ENCODE results near the gene NFKBIL1. TPM values are rescaled to one million over a fixed set of nuclear protein-coding genes. Genes with fewer than 3 reads are reported as not detected.

Gene NFKBIL1
- total and polyA plus RNA-seq, 10 of the 15 experiments (the other 5 are each of a cell fraction or from before 2014, with no cell fraction given) = 0.19 to 15.1 (median 7.0) TPM

DNA sequence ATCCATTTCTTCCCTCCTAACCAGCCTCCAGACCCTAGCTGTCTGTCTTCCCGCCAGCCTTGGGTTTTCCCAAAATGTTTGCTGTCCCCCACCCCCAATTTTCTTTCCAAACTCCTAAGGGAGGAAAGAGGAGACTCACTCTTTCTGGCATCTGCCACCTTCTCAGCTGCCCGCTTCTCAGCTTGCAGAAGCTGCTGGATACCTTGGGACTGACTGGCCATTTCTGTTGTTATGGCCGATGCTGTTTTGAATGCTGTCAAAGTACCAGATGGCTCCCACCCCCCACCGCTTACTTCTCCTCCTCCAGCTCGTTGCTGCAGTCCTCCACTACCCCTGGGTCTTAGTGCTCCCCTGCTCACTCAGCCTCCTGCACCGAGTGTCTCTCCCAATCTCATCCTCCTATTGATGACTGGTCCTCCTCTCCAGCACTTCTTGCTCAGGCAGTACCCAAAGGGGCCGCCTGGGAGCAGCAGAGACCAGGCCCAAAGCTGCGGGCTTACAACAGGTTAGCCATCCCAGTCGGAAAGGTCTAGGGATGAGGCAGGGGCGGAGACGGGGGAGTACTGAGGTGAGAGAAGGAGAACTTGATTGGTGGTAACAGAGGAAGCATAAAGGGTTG lies 960 bp upstream of the NFKBIL1 start, which contains the start of gene ATP6V1G2 (continued):
- TF ChIP-seq PAX8 (IDR thresholded peaks at IDR 0.05) = no peak
- TF ChIP-seq POU2F2 (IDR thresholded peaks at IDR 0.05; ENCODE audit: borderline replicate concordance, low read depth, low read length) = no peak
- TF ChIP-seq, protein P1, sequence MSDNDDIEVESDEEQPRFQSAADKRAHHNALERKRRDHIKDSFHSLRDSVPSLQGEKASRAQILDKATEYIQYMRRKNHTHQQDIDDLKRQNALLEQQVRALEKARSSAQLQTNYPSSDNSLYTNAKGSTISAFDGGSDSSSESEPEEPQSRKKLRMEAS (IDR thresholded peaks at IDR 0.05; ENCODE audit: low read depth, low read length) = no peak
- peak; percentile 25; the same call in 1 of the 2 replicates for TF ChIP-seq CHD2 (IDR thresholded peaks at IDR 0.05; ENCODE audit: borderline replicate concordance, low read depth, low read length)
- TF ChIP-seq NBN (IDR thresholded peaks at IDR 0.05) = peak; percentile 72; the same call in 1 of the 2 replicates
- TF ChIP-seq, protein P2, sequence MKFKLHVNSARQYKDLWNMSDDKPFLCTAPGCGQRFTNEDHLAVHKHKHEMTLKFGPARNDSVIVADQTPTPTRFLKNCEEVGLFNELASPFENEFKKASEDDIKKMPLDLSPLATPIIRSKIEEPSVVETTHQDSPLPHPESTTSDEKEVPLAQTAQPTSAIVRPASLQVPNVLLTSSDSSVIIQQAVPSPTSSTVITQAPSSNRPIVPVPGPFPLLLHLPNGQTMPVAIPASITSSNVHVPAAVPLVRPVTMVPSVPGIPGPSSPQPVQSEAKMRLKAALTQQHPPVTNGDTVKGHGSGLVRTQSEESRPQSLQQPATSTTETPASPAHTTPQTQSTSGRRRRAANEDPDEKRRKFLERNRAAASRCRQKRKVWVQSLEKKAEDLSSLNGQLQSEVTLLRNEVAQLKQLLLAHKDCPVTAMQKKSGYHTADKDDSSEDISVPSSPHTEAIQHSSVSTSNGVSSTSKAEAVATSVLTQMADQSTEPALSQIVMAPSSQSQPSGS (IDR thresholded peaks at IDR 0.05; ENCODE audit: low read length) = no peak
- TF ChIP-seq CEBPB (IDR thresholded peaks at IDR 0.05; ENCODE audit: borderline replicate concordance in 1 of 2, low read depth in 2 of 2, low read length in 2 of 2) = no peak
- no peak for TF ChIP-seq RAD51 (IDR thresholded peaks at IDR 0.05)
- TF ChIP-seq IKZF2 (IDR thresholded peaks at IDR 0.05) = peak; percentile 90 to 92
- peak; percentile 65 for TF ChIP-seq YY1 (IDR thresholded peaks at IDR 0.05; ENCODE audit: low read depth, low read length)
- TF ChIP-seq ZNF207 (IDR thresholded peaks at IDR 0.05; ENCODE audit: borderline replicate concordance) = peak; percentile 25; the same call in 1 of the 2 replicates
- peak; percentile 41; the same call in 1 of the 2 replicates for TF ChIP-seq NR2F1 (conservative IDR thresholded peaks at IDR 0.05)
- TF ChIP-seq, protein P3, sequence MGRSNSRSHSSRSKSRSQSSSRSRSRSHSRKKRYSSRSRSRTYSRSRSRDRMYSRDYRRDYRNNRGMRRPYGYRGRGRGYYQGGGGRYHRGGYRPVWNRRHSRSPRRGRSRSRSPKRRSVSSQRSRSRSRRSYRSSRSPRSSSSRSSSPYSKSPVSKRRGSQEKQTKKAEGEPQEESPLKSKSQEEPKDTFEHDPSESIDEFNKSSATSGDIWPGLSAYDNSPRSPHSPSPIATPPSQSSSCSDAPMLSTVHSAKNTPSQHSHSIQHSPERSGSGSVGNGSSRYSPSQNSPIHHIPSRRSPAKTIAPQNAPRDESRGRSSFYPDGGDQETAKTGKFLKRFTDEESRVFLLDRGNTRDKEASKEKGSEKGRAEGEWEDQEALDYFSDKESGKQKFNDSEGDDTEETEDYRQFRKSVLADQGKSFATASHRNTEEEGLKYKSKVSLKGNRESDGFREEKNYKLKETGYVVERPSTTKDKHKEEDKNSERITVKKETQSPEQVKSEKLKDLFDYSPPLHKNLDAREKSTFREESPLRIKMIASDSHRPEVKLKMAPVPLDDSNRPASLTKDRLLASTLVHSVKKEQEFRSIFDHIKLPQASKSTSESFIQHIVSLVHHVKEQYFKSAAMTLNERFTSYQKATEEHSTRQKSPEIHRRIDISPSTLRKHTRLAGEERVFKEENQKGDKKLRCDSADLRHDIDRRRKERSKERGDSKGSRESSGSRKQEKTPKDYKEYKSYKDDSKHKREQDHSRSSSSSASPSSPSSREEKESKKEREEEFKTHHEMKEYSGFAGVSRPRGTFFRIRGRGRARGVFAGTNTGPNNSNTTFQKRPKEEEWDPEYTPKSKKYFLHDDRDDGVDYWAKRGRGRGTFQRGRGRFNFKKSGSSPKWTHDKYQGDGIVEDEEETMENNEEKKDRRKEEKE (IDR thresholded peaks at IDR 0.05) = no peak
- TF ChIP-seq GABPA (IDR thresholded peaks at IDR 0.05; ENCODE audit: low read depth) = peak; percentile 64; the same call in 1 of the 2 replicates
- TF ChIP-seq, protein P4, sequence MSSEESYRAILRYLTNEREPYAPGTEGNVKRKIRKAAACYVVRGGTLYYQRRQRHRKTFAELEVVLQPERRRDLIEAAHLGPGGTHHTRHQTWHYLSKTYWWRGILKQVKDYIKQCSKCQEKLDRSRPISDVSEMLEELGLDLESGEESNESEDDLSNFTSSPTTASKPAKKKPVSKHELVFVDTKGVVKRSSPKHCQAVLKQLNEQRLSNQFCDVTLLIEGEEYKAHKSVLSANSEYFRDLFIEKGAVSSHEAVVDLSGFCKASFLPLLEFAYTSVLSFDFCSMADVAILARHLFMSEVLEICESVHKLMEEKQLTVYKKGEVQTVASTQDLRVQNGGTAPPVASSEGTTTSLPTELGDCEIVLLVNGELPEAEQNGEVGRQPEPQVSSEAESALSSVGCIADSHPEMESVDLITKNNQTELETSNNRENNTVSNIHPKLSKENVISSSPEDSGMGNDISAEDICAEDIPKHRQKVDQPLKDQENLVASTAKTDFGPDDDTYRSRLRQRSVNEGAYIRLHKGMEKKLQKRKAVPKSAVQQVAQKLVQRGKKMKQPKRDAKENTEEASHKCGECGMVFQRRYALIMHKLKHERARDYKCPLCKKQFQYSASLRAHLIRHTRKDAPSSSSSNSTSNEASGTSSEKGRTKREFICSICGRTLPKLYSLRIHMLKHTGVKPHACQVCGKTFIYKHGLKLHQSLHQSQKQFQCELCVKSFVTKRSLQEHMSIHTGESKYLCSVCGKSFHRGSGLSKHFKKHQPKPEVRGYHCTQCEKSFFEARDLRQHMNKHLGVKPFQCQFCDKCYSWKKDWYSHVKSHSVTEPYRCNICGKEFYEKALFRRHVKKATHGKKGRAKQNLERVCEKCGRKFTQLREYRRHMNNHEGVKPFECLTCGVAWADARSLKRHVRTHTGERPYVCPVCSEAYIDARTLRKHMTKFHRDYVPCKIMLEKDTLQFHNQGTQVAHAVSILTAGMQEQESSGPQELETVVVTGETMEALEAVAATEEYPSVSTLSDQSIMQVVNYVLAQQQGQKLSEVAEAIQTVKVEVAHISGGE (CRISPR knock-in tag; IDR thresholded peaks at IDR 0.05) = 0 out of 2 replicates have a peak, but pooled peaks have one; percentile 36
- TF ChIP-seq BACH1 (IDR thresholded peaks at IDR 0.05; ENCODE audit: borderline replicate concordance) = 0 out of 2 replicates have a peak, but pooled peaks have one; percentile 29
- peak; percentile 81 for TF ChIP-seq IKZF1 (conservative IDR thresholded peaks at IDR 0.05)
- TF ChIP-seq, protein P5, sequence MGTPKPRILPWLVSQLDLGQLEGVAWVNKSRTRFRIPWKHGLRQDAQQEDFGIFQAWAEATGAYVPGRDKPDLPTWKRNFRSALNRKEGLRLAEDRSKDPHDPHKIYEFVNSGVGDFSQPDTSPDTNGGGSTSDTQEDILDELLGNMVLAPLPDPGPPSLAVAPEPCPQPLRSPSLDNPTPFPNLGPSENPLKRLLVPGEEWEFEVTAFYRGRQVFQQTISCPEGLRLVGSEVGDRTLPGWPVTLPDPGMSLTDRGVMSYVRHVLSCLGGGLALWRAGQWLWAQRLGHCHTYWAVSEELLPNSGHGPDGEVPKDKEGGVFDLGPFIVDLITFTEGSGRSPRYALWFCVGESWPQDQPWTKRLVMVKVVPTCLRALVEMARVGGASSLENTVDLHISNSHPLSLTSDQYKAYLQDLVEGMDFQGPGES (IDR thresholded peaks at IDR 0.05) = 0 out of 2 replicates have a peak, but pooled peaks have one; percentile 22
